Heart left ventricle (tissue), 16 donors: ENCODE results near the gene SPP2. TPM values are rescaled to one million over a fixed set of nuclear protein-coding genes. Genes with fewer than 3 reads are reported as not detected.

ENCODE experiments used
- ATAC-seq, 4 donors: fragments of 200-7000 bp; cut with Tn5 transposase; one replicate each; pipeline ENCODE4 v1.9.1; 2020 to 2022; ENCODE audit warnings: moderate library complexity in 4 of 4, mild to moderate bottlenecking in 3 of 4, moderate number of reproducible peaks in 1 of 4
- DNase-seq, 5 donors: peaks; one replicate each; pipeline ENCODE4 v3.0.0-alpha.2; 2020
- H3K27ac ChIP-seq, 12 donors: fragments of 200-600 bp; sonication (generic) in 4 of 12; one replicate each; pipeline versions ENCODE4 v1.5.0 to v1.8.0; 2016 to 2022; ENCODE audit warnings: mild to moderate bottlenecking in 2 of 12
- H3K27me3 ChIP-seq, 9 donors: fragments of 200-600 bp; sonication (generic) in 2 of 9; one replicate each; pipeline versions ENCODE4 v1.5.1 to v1.8.0; 2016 to 2022; ENCODE audit warnings: mild to moderate bottlenecking in 3 of 9
- H3K36me3 ChIP-seq, 9 donors: fragments of 200-600 bp; sonication (generic) in 2 of 9; one replicate each; pipeline versions ENCODE4 v1.5.0 to v1.8.0; 2018 to 2022; ENCODE audit warnings: mild to moderate bottlenecking in 2 of 9
- H3K4me1 ChIP-seq, 12 donors: fragments of 200-600 bp; sonication (generic) in 4 of 12; one replicate each; pipeline versions ENCODE4 v1.5.0 to v1.8.0; 2016 to 2022; ENCODE audit warnings: mild to moderate bottlenecking in 3 of 12
- H3K4me3 ChIP-seq, 12 donors: fragments of 200-600 bp; sonication (generic) in 4 of 12; one replicate each; pipeline versions ENCODE4 v1.5.0 to v1.8.0; 2017 to 2022; ENCODE audit warnings: mild to moderate bottlenecking in 9 of 12, moderate library complexity in 4 of 12
- H3K9me3 ChIP-seq, 12 donors: fragments of 200-600 bp; sonication (generic) in 4 of 12; one replicate each; pipeline versions ENCODE4 v1.5.0 to v1.8.0; 2016 to 2022; ENCODE audit warnings: mild to moderate bottlenecking in 1 of 12
- CTCF ChIP-seq, 12 donors: fragments of 200-600 bp; sonication (generic) in 4 of 12; IDR thresholded peaks; one replicate each; pipeline versions ENCODE4 v1.5.0 to v1.8.0; 2018 to 2022; ENCODE audit warnings: antibody characterized with exemption in 12 of 12, mild to moderate bottlenecking in 5 of 12
- POLR2A ChIP-seq, 2 donors: fragments of 450-650 bp; IDR thresholded peaks; one replicate each; pipeline ENCODE4 v1.6.1; 2017; ENCODE audit warnings: antibody characterized with exemption in 2 of 2, mild to moderate bottlenecking in 2 of 2, moderate library complexity in 2 of 2
- WGBS, 4 donors: extraction: QIAGEN DNeasy Blood & Tissue Kit in 2 of 4; methylation state at CpG; one replicate each; pipeline versions ENCODE4 v1.1.5 to v1.1.7; 2013 to 2018; 5-methylcytosine and 5-hydroxymethylcytosine counted together
- intact Hi-C, 10 donors: fragments of 100-400 bp; cut with DNase I; formaldehyde crosslinking; loops; one replicate each; pipeline versions ENCODE4 v1.11.1 to v1.14.2; 2022
- polyA plus RNA-seq, 2 donors: library from polyadenylated mRNA; stranded (reverse); fragments of 200-250 nt; gene quantifications; one replicate each; pipeline ENCODE4 v1.2.3, GENCODE V29; 2013
- total RNA-seq, 9 donors: library from RNA; depleted of rRNA in 2 of 9; stranded (reverse); fragments of >200 nt in 2 of 9; fragmentation: NEBNext Ultra II Directional in 3 of 9; extraction: Animal tissue kit (Norgen Biotek cat#: 25700) in 3 of 9; gene quantifications; one replicate each; pipeline versions ENCODE4 v1.1.0 to v1.2.4, GENCODE V29; 2016 to 2023
- donor health status: ischemic (EF 13 %, LVEDD 7.1; RV severe dilation, severe dysfunction).
- donor health status: healthy with polysubstance abuse.
- donor health status: DM: no; HTN: yes; CAD: no.
- donor health status: DM: no; HTN: no; CAD: no.
- donor health status: ischemic (EF 25% LVEDD 6.9; RV normal size, moderate dysfunction).
- donor health status: ischemic (EF 25% LVEDD 5.7; RV mildly dilated, moderate dysfunction).
- donor health status: healthy.
- donor health status: DM: yes; HTN: yes; CAD: no.
- donor health status: ischemic (EF 35%, LVEDD 5.7; RV mildly dilated, moderate dysfunction).
- donor health status: nonischemic (EF 11% LVEDD 7.7; RV severe dilation, severe dysfunction).
- donor health status: DM: yes; HTN: yes; CAD: no.
- donor health status: PGD.
- donor health status: ischemic (EF 29% LVEDD 5.4; RV normal size, mild dysfunction).
- donor health status: nonischemic (EF 23%, LVEDD 6.1; RV moderate dilation, normal function).

SPP2 gene
- total and polyA plus RNA-seq, 11 donors: not detected

GRCh38 chr2:234015861-234016260 lies 34.6 kb upstream of the SPP2 start:
- peaks cover 0 to 10% (median 0%) of the 10 kb centered on the region in 12 donors for H3K9me3 ChIP-seq
- H3K4me3 ChIP-seq: no peak overlapping the region
- DNase-seq: no peak
- H3K4me1 ChIP-seq: no peaks in the 10 kb centered on the region
- no peak for ATAC-seq
- intact Hi-C loops: no loop called here
- H3K27me3 ChIP-seq: peaks cover 0 to 16% (median 0%) of the 10 kb centered on the region in 9 donors
- no peaks in the 10 kb centered on the region for H3K36me3 ChIP-seq
- H3K27ac ChIP-seq: no peak overlapping the region
- TF ChIP-seq POLR2A (IDR thresholded peaks at IDR 0.05) (no peak), CTCF (IDR thresholded peaks at IDR 0.05) (no peak)
- WGBS, 4 donors: 53 to 65% (median 59%) methylated on average over 3 of the region's 3 CpGs

GRCh38 chr2:234019896-234020295 lies 30.6 kb upstream of the SPP2 start:
- intact Hi-C loops: no loop called here
- 82 to 91% (median 85%) methylated on average over 3 to 4 of the region's 4 CpGs for WGBS, 4 donors
- Histone ChIP-seq H3K27me3 (peaks cover 0 to 16% (median 0%) of the 10 kb centered on the region in 9 donors), H3K9me3 (peaks cover 0 to 4% (median 0%) of the 10 kb centered on the region in 12 donors), H3K4me1 (no peaks in the 10 kb centered on the region), H3K27ac (no peak overlapping the region), H3K4me3 (no peak overlapping the region), H3K36me3 (no peaks in the 10 kb centered on the region)
- ATAC-seq: no peak
- no peak for DNase-seq
- TF ChIP-seq POLR2A (IDR thresholded peaks at IDR 0.05): no peak
- no peak for TF ChIP-seq CTCF (IDR thresholded peaks at IDR 0.05)

- TF ChIP-seq POLR2A (IDR thresholded peaks at IDR 0.05) (no peak), CTCF (IDR thresholded peaks at IDR 0.05) (no peak)
- Histone ChIP-seq H3K27me3 (peaks cover 0 to 14% (median 0%) of the 10 kb centered on the region in 9 donors), H3K4me3 (no peak overlapping the region), H3K9me3 (peaks cover 0 to 4% (median 0%) of the 10 kb centered on the region in 12 donors), H3K36me3 (no peaks in the 10 kb centered on the region), H3K4me1 (no peaks in the 10 kb centered on the region), H3K27ac (no peak overlapping the region)
- 79 to 82% (median 80%) methylated on average over 2 of the region's 2 CpGs for WGBS, 4 donors
- ATAC-seq: no peak
- intact Hi-C loops: no loop called here
- no peak for DNase-seq
Measured at GRCh38 chr2:234020332-234020731, 30.2 kb upstream of the SPP2 start.

- ATAC-seq (no peak), DNase-seq (no peak)
- Histone ChIP-seq H3K9me3 (peaks cover 0 to 4% (median 0%) of the 10 kb centered on the region in 12 donors), H3K27ac (no peak overlapping the region), H3K27me3 (peaks cover 0 to 8% (median 0%) of the 10 kb centered on the region in 9 donors), H3K4me3 (no peak overlapping the region), H3K4me1 (no peaks in the 10 kb centered on the region), H3K36me3 (no peaks in the 10 kb centered on the region)
- intact Hi-C loops: no loop called here
- TF ChIP-seq CTCF (IDR thresholded peaks at IDR 0.05) (no peak), POLR2A (IDR thresholded peaks at IDR 0.05) (no peak)
- 83 to 98% (median 93%) methylated on average over 1 of the region's 1 CpG for WGBS, 4 donors
Measured at GRCh38 chr2:234022424-234022823, 28.1 kb upstream of the SPP2 start.
